ENCODE data around the gene GRK4.

- no peak for TF ChIP-seq CTCF (IDR thresholded peaks at IDR 0.05; ENCODE audit: insufficient read depth, low read length, poor library complexity, severe bottlenecking)
- TF ChIP-seq EZH2phosphoT487 (conservative IDR thresholded peaks at IDR 0.05; ENCODE audit: low read length) = no peak
Measured at GRCh38 chr4:3082925-3083515, 119.6 kb downstream of the GRK4 start.
